ENCODE results near the gene CLEC17A.

GRCh38 chr19:14639536-14640277 lies 56.8 kb downstream of the CLEC17A start:
- TF ChIP-seq YY1 (IDR thresholded peaks at IDR 0.05; ENCODE audit: insufficient read depth, insufficient read length) (no peak), ZNF274 (IDR thresholded peaks at IDR 0.05; ENCODE audit: low read depth, low read length) (no peak), SUZ12 (IDR thresholded peaks at IDR 0.05; ENCODE audit: extremely low read depth, insufficient read depth, insufficient read length) (no peak)
